Prostate gland (tissue), 2 donors: Measurements from ENCODE around the gene TRAP1. TPM values are rescaled to one million over a fixed set of nuclear protein-coding genes. Genes with fewer than 3 reads are reported as not detected.

ENCODE experiments used
- DNase-seq: peaks from one replicate; pipeline ENCODE4 v3.0.0-alpha.2; 2019; ENCODE audit warnings: low spot score
- H3K27ac ChIP-seq, 2 donors: fragments of 200-600 bp; sonication (generic); 2 replicates each; pipeline ENCODE4 v1.5.1; 2017 to 2019
- H3K27me3 ChIP-seq: fragments of 200-600 bp; sonication (generic); replicated peaks from 2 replicates; pipeline ENCODE4 v1.5.1; 2019; ENCODE audit not compliant: insufficient read depth
- H3K36me3 ChIP-seq, 2 donors: fragments of 200-600 bp; sonication (generic); 1 replicate in 1 of 2; 2 replicates in 1 of 2; pipeline versions ENCODE4 v1.5.1 to v1.8.1; 2017 to 2019
- H3K4me1 ChIP-seq: fragments of 200-600 bp; sonication (generic); replicated peaks from 2 replicates; pipeline ENCODE4 v1.5.1; 2019
- H3K4me3 ChIP-seq, 2 donors: fragments of 200-600 bp; sonication (generic); 2 replicates each; pipeline ENCODE4 v1.5.1; 2017 to 2019
- H3K9me3 ChIP-seq: fragments of 200-600 bp; sonication (generic); 2 replicates; pipeline ENCODE4 v1.5.1; 2017
- POLR2A ChIP-seq: fragments of 450-650 bp; IDR thresholded peaks from one replicate; pipeline ENCODE4 v1.6.1; 2016; ENCODE audit warnings: antibody characterized with exemption, mild to moderate bottlenecking
- POLR2AphosphoS5 ChIP-seq: sonication (generic); formaldehyde crosslinking; IDR thresholded peaks from one replicate; pipeline ENCODE4 v1.6.1; 2017; ENCODE audit warnings: antibody characterized with exemption
- WGBS: methylation state at CpG from one replicate; pipeline ENCODE4 v1.1.5; 2018; 5-methylcytosine and 5-hydroxymethylcytosine counted together
- intact Hi-C: fragments of 100-400 bp; cut with DNase I; formaldehyde crosslinking; loops from one replicate; pipeline ENCODE4 v1.14.2; 2022
- total RNA-seq, 2 donors: library from RNA; depleted of rRNA; stranded (reverse); fragments of >200 nt; gene quantifications; one replicate each; pipeline ENCODE4 v1.1.0, GENCODE V29; 2016
- TF ChIP-seq, protein P1 (sequence below), 4 experiments: fragments of 200-600 bp in 2 of 4; fragments of 450-650 bp in 2 of 4; sonication (generic) in 2 of 4; IDR thresholded peaks; 1 replicate in 3 of 4; 2 replicates in 1 of 4; pipeline ENCODE4 v1.5.1; 2016 to 2019; ENCODE audit warnings: antibody characterized with exemption in 4 of 4, mild to moderate bottlenecking in 2 of 4, moderate library complexity in 2 of 4

The TRAP1 gene
- total RNA-seq, 2 donors from 2014 or later: 71.2 to 88.6 TPM

DNA sequence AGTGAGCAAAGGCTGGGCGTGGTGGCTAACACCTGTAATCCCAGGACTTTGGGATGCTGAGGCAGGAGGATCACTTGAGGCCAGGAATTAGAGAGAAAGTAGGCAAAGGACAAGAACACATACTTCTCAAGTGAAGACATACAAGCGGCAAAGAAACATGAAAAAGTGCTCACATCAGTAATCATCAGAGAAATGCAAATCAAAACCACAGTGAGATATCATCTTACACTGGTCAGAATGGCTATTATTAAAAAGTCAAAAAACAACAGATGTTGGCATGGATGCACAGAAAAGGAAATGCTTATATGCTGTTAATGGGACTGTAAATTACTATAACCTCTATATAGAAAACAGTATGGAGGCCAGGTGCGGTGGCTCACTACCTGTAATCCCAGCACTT, 93.7 kb downstream of the TRAP1 start:
- H3K4me3 ChIP-seq: no peak overlapping the region
- 82% methylated on average over 3 of the region's 3 CpGs for WGBS
- no peaks in the 10 kb centered on the region for H3K4me1 ChIP-seq
- DNase-seq: no peak
- no peaks in the 10 kb centered on the region for H3K9me3 ChIP-seq
- no peaks in the 10 kb centered on the region for H3K36me3 ChIP-seq
- intact Hi-C loops: no loop called here
- H3K27ac ChIP-seq: no peak overlapping the region
- no peaks in the 10 kb centered on the region for H3K27me3 ChIP-seq
- TF ChIP-seq POLR2AphosphoS5 (no peak), POLR2A (no peak)
- TF ChIP-seq, protein P1, sequence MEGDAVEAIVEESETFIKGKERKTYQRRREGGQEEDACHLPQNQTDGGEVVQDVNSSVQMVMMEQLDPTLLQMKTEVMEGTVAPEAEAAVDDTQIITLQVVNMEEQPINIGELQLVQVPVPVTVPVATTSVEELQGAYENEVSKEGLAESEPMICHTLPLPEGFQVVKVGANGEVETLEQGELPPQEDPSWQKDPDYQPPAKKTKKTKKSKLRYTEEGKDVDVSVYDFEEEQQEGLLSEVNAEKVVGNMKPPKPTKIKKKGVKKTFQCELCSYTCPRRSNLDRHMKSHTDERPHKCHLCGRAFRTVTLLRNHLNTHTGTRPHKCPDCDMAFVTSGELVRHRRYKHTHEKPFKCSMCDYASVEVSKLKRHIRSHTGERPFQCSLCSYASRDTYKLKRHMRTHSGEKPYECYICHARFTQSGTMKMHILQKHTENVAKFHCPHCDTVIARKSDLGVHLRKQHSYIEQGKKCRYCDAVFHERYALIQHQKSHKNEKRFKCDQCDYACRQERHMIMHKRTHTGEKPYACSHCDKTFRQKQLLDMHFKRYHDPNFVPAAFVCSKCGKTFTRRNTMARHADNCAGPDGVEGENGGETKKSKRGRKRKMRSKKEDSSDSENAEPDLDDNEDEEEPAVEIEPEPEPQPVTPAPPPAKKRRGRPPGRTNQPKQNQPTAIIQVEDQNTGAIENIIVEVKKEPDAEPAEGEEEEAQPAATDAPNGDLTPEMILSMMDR (IDR thresholded peaks at IDR 0.05): no peak

DNA sequence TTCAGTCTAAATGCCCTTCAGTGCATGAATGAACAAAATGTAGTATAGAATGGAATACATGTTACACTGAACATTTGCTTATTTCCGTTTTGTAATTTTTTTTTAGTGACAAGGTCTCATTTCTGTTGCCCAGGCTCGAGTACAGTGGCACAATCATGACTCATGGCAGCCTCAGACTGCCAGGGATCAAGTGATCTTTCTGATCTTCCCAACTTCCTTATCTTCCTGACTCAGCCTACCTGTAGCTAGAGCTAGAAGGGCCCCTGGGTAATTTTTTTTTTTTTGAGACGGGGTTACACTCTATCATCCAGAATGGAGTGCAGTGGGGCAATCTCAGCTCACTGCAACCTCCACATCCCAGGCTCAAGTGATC, 98.6 kb downstream of the TRAP1 start:
- no peaks in the 10 kb centered on the region for H3K9me3 ChIP-seq
- no peaks in the 10 kb centered on the region for H3K27me3 ChIP-seq
- no peaks in the 10 kb centered on the region for H3K36me3 ChIP-seq
- no peak overlapping the region for H3K27ac ChIP-seq
- no peak for TF ChIP-seq POLR2A
- TF ChIP-seq, protein P1 (IDR thresholded peaks at IDR 0.05): no peak
- no peak for TF ChIP-seq POLR2AphosphoS5
- H3K4me3 ChIP-seq: no peak overlapping the region
- 76% methylated on average over 3 of the region's 3 CpGs for WGBS
- no peaks in the 10 kb centered on the region for H3K4me1 ChIP-seq
- intact Hi-C loops: no loop called here
- DNase-seq: no peak

DNA sequence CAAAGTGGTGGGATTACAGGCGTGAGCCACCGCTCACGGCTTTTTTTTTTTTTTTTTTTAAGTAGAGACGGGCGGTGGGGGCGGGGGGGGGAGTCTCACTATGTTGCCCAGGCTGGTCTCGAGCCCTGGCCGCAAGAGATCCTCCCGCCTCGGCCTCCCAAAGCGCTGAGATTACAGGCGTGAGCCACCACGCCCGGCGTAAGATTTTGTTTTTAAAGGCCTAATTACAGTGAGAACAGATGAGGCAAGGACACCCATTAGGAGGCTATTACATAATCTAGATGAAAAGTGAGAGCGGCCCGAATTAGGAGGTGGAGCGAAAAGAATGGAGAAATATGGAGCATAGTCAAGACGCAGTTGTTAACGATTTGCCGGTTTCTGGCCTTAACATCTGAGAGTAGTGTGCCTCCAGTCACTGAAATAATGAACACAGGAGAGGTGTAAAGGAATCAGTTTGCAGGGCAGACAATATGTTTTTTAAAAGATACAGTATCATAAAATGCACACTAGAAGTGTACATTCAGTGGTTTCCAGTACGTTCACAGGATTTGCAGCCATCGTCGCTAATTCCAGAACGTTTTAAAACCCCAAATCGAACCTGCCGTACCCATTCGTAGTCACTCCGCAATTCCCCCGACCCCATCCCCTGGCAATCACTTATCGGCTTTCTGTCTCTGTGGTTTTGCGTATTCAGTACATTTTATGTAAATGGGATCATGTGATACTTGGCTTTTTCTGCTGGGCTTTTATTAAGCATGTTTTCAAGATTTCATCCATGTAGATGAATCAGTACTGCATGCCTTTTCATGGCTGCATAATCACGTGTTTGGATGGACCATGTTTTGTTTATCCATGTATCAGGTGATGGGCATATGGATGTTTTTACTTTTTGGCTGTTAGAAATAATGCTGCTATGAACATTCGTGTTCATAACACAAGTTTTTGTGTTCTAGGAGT, 104.5 kb downstream of the TRAP1 start:
- H3K36me3 ChIP-seq: no peaks in the 10 kb centered on the region
- no peaks in the 10 kb centered on the region for H3K9me3 ChIP-seq
- H3K27me3 ChIP-seq: no peaks in the 10 kb centered on the region
- intact Hi-C loops: no loop called here
- H3K27ac ChIP-seq: no peak overlapping the region
- DNase-seq: no peak
- H3K4me1 ChIP-seq: peaks cover 6% of the 10 kb centered on the region
- 79% methylated on average over 34 of the region's 34 CpGs for WGBS
- peak overlapping the region; percentile 75 to 89 for H3K4me3 ChIP-seq
- TF ChIP-seq, protein P1 (IDR thresholded peaks at IDR 0.05): no peak
- no peak for TF ChIP-seq POLR2AphosphoS5
- TF ChIP-seq POLR2A: no peak

DNA sequence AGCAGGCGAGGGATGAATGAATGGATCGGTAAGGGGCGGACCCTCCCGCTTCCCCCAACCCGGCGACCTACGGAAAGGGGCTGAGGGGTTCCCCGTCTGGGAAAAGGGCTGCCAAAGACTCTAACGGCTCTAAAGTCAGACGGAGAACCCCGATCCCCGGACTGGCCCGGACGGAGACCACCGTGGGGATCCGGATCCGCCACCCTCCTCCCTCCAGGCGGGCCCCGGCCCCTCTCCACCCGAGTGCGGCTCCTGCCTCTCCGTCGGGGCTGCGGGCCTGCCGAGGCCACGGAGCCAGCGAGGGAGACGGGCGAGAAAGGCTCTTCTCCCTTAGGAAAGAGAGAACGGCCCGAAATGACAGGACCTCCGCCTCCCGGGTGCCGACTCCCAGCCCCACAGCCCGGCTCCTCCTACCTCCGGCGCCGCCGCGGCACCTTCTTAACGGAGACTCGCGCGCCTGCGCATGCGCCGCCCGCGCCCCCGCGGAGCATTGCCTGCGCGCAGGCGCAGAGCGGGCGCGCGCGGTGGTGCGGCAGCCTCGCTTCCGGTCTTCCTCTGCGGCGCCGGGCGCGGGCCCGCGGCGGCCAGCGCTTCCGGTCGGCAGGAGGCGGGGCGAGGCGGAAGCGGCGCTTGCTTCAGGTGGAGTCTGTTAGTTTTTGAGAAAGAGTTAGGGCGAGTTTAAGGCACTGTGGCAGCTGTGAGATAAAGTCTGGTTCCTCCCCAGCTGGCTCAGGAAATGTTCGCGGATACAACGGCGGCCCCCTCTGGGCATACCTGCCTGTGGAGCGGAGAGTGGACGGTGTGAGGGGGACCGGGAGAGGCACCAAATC, 106.0 kb downstream of the TRAP1 start, which contains the start of gene SLX4:
SLX4 (minus strand) TSS at position 461 of the 830 bp plus-strand sequence. CDS start 2,642 bp downstream, outside the sequence.
- intact Hi-C loops: no loop called here
- Histone ChIP-seq H3K27me3 (no peaks in the 10 kb centered on the region), H3K36me3 (no peaks in the 10 kb centered on the region), H3K4me3 (peak within 1 kb of the TSS; percentile 75 to 89), H3K4me1 (peaks cover 6% of the 10 kb centered on the region), H3K9me3 (no peaks in the 10 kb centered on the region), H3K27ac (peak within 1 kb of the TSS; percentile 62 to 69)
- under 1% methylated on average over 82 of the region's 86 CpGs for WGBS
- peak; percentile 87 for DNase-seq
- TF ChIP-seq POLR2A (peak; percentile 85), POLR2AphosphoS5 (peak; percentile 67)
- TF ChIP-seq, protein P1 (IDR thresholded peaks at IDR 0.05): peak in 2 of 4 experiments; percentile 16 to 36
